ENCODE results near the gene KIF12. TPM values are rescaled to one million over a fixed set of nuclear protein-coding genes. Genes with fewer than 3 reads are reported as not detected.

Gene KIF12
- total and polyA plus RNA-seq, 12 donors: 0.13 to 0.45 TPM; not detected in 10

DNA sequence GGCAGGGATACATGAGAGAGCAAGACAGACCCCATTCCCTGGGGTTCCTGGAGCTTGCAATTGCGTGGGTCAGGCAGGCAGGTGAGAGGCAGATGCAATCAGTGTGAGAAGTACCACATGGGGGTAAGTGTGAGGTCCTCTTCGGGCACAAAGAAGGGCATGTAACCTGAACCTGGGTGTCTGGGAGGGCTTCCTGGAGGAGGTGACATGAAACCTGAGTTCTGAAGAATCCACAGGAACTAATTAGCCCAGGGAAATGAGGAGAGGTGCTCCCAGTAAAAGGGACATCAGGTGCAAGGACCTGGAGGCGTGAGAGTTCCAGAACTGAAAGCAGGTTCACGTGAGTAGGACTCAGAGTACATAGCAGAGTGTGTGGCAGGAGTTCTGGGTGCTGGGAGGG, 23.5 kb downstream of the KIF12 start:
- H3K4me3 ChIP-seq: no peak overlapping the region
- no peaks in the 10 kb centered on the region for H3K9me3 ChIP-seq
- peaks cover 0 to 13% (median 7%) of the 10 kb centered on the region in 9 donors for H3K4me1 ChIP-seq
- DNase-seq (no peak), ATAC-seq (no peak)
- H3K36me3 ChIP-seq: no peaks in the 10 kb centered on the region
- WGBS, 2 donors: 53 to 70% methylated on average over 4 of the region's 4 CpGs
- TF ChIP-seq, protein P1, sequence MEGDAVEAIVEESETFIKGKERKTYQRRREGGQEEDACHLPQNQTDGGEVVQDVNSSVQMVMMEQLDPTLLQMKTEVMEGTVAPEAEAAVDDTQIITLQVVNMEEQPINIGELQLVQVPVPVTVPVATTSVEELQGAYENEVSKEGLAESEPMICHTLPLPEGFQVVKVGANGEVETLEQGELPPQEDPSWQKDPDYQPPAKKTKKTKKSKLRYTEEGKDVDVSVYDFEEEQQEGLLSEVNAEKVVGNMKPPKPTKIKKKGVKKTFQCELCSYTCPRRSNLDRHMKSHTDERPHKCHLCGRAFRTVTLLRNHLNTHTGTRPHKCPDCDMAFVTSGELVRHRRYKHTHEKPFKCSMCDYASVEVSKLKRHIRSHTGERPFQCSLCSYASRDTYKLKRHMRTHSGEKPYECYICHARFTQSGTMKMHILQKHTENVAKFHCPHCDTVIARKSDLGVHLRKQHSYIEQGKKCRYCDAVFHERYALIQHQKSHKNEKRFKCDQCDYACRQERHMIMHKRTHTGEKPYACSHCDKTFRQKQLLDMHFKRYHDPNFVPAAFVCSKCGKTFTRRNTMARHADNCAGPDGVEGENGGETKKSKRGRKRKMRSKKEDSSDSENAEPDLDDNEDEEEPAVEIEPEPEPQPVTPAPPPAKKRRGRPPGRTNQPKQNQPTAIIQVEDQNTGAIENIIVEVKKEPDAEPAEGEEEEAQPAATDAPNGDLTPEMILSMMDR (IDR thresholded peaks at IDR 0.05): no peak
- no peak overlapping the region for H3K27ac ChIP-seq
- H3K27me3 ChIP-seq: peaks cover 0 to 44% (median 17%) of the 10 kb centered on the region in 7 donors
- intact Hi-C loops (cut with DNase I): no loop called here

DNA sequence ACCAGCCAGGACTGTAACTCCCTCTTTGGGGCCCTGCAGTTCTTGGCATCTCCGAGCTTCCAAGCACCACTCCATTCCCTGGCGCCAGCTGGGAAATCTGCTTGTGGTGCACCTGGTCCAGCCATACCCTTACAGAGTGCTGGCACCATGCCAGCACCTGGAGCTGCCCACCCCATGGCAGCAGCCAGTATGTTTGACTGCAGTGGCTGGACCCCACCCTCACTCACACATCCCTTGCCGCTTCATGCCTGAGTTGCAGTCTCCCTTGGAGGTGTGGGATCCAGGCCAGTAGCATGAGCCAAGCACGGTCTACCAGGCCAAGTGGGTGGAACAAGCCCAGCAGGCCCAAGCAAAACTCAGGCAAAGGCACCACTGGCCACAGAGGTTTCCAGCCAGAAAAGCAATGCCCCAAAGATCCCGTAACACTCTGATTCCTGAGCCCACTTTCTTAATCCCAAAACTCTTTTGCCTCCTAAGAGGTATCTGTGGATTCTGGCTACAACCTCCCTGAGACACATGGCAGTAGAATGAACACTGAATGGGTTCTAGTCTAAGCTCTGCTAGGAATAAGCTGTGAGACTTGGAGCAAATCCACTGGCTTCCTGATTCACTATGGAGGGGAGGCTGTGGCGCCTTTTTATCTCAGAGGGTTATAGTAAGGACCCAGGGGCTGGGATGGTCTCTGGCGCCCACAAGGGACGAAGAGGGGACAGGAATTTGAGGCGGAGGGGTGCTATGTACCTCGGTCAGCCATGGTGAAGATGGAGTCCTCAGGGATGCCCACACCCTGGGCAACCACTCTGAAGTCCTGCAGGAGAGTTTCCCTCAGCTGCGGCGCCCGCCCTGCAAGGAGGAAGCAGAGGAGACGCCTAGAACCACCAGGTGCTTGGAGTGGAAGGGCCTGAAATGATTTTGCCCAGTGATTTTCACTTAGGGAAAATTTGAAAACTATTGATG, 26.6 kb downstream of the KIF12 start:
- no peak overlapping the region for H3K27ac ChIP-seq
- peak; percentile 48 to 88 (median 82) for ATAC-seq
- H3K4me3 ChIP-seq: no peak overlapping the region

DNA sequence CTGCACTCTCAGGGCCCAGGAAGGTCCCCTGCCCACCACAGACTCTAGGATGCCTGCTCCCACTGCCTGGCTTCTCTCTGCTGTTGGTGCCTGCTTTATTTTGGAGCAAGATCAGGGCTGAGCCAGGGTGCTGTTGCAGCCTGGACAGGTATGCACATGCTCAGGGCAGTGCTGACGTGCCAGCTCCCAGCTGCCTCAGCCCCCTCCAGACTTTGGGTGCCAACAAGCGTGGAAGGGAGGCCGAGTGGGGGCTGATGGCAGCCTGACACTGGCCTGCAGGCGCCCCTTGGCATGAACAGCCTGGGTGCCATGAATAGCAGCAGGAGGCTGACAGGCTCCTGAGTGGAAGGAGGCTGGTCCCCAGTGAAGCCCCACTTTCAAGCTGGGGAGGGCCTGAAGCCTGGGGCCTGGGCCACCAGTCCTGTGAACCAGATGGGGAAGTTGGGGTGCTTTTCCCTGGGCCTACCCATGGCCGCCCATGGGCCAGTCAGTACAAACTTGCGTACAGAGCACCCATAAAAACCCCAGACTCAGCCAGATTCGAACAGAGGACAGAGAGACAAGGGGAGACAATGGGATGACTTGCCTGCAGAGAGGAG, 27.8 kb downstream of the KIF12 start:
- H3K27ac ChIP-seq: no peak overlapping the region
- no peak for DNase-seq

More for the DNA sequence above, 26.6 kb downstream of the KIF12 start:
- Histone ChIP-seq H3K9me3 (no peaks in the 10 kb centered on the region), H3K27me3 (peaks cover 0 to 22% (median 8%) of the 10 kb centered on the region in 7 donors), H3K36me3 (no peaks in the 10 kb centered on the region), H3K4me1 (peaks cover 0 to 13% (median 7%) of the 10 kb centered on the region in 9 donors)
- DNase-seq: peak; percentile 33 to 58
- 61 to 63% methylated on average over 14 of the region's 14 CpGs for WGBS, 2 donors
- TF ChIP-seq, protein P1 (IDR thresholded peaks at IDR 0.05): no peak
- intact Hi-C loops (cut with DNase I): no loop called here

More for the DNA sequence above, 27.8 kb downstream of the KIF12 start:
- Histone ChIP-seq H3K9me3 (no peaks in the 10 kb centered on the region), H3K36me3 (no peaks in the 10 kb centered on the region), H3K4me3 (no peak overlapping the region), H3K4me1 (peaks cover 0 to 13% (median 7%) of the 10 kb centered on the region in 9 donors), H3K27me3 (peaks cover 0 to 11% (median 8%) of the 10 kb centered on the region in 7 donors)
- 65 to 82% methylated on average over 7 of the region's 7 CpGs for whole genome bisulfite sequencing, 2 donors
- intact Hi-C loops (cut with DNase I): no loop called here
- TF ChIP-seq, protein P1 (IDR thresholded peaks at IDR 0.05): no peak
- peak in 1 of 8 donors; percentile 35 for ATAC-seq

All from heart right ventricle (tissue), 16 donors.